GM19328 (cell line): ENCODE data around the gene ZFHX2.

Experiments used
- ATAC-seq: cut with Tn5 transposase; IDR thresholded peaks from one replicate; pipeline ENCODE4 v1.9.1; 2021; ENCODE audit warnings: mild to moderate bottlenecking, moderate library complexity; ENCODE audit not compliant: unreplicated experiment

Gene ZFHX2

GRCh38 chr14:23561873-23562821 lies 10.6 kb upstream of the ZFHX2 start:
- no peak for ATAC-seq

- ATAC-seq = no peak
Measured at GRCh38 chr14:23561259-23561658, 9.7 kb upstream of the ZFHX2 start.

- ATAC-seq = no peak
Measured at GRCh38 chr14:23559926-23560520, 8.5 kb upstream of the ZFHX2 start.

DNA sequence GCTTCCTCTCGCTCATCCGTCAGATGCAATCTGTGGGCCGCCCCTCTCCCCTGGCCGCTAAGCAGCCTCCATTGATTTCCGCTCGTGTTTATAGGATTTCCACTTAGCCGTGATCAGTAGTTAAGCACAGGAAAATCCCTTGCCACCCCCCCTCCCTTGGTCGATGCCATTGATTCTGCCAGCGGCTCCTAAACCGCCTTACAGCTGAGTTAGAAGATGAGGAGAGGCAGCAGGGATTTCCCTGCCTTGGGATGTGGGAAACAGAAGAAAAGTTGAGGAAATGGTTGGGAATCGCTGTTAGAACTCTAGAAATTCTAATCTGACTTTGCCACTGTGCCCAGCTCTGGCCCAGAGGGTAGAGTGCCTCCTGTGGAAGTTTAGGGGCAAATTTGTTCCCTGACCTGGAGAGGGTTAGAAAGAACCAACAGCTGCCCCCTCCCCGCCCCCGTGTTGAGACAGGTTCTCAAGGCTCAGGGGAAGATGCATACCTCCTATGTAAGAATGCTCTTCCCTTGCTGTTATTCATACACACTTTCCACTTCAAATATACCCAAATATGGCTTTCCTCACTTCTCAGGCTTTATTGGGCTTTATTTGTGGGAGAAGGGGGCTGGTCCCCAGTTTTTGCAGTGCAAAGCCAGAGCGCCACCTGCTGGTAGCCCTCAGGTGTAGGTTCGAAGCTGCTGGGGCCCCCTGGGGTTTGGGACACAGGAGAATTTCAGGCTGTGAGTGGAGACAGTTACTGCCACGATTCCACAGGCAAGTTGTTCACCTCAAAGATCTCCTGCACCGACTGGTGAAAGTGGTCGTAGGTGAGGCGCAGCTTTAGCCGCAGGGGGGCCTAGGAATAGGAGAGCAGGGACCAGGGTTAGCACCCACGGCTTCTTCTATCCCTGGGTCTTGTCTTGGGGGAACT lies 7.7 kb upstream of the ZFHX2 start:
- no peak for ATAC-seq

DNA sequence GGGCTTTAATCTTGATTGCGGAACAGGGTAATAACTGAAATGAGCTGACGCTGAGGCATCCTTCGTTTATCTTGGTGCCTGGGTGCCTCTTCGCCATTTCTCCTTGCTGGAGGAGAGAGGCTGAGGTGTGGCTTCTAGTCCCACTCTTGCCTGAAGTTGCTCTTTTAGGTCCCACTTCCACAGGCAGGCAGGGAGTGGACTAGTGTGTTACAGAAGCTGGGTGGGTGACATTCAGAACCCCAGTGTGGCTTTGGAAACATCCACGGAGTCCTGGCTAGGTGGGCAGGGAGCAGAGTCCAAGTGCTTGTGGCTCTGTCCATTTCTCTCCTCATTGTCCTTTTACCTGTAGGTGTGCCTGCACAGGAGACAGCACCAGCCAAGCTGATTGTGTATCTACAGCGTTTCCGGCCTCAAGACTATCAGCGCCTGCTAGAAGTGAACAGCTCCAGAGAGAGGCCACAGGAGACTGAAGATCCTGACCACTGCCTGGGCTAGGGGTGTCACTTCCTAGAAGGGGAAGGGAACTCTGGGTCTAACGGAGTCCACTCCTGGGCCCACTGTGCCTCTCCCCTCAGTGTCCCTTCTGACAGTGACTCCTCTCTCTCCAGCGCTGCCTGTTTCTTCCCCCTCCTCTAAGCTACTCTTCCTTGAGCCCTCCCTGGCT lies 6.9 kb upstream of the ZFHX2 start:
- ATAC-seq = no peak

GRCh38 chr14:23557946-23558345 lies 6.4 kb upstream of the ZFHX2 start:
- no peak for ATAC-seq

- ATAC-seq = no peak
Measured at GRCh38 chr14:23557521-23557920, 6.0 kb upstream of the ZFHX2 start.

DNA sequence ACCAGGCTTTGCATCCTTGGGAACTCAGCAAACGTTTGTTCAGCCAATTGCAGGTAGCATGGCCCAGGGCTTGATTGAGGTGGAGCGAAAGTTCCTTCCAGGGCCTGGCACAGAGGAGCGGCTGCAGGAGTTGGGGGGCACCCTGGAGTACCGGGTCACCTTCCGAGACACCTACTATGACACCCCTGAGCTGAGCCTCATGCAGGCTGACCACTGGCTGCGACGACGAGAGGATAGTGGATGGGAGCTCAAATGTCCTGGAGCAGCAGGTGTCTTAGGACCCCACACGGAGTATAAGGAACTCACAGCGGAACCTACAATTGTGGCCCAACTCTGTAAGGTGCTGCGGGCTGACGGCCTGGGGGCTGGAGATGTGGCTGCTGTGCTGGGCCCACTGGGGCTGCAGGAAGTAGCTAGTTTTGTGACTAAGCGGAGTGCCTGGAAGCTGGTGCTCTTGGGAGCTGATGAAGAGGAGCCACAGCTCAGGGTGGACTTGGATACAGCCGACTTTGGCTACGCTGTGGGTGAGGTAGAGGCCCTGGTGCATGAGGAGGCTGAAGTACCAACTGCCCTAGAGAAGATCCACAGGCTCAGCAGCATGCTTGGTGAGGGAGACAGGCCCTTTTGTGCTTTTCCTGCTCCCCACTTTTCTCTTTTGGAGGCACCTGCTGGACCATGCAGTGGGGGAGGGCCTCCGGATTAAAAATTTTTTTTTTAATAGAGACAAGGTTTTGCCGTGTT lies 5.3 kb upstream of the ZFHX2 start:
- ATAC-seq = no peak

GRCh38 chr14:23555882-23556699 lies 4.5 kb upstream of the ZFHX2 start, which contains the start of gene THTPA:
Gene THTPA (plus strand): TSS chr14:23556271. CDS start chr14:23556758, 487 bp downstream.
- peak; percentile 86 for ATAC-seq

GRCh38 chr14:23555533-23555881 lies 3.9 kb upstream of the ZFHX2 start:
- ATAC-seq = peak; percentile 1

DNA sequence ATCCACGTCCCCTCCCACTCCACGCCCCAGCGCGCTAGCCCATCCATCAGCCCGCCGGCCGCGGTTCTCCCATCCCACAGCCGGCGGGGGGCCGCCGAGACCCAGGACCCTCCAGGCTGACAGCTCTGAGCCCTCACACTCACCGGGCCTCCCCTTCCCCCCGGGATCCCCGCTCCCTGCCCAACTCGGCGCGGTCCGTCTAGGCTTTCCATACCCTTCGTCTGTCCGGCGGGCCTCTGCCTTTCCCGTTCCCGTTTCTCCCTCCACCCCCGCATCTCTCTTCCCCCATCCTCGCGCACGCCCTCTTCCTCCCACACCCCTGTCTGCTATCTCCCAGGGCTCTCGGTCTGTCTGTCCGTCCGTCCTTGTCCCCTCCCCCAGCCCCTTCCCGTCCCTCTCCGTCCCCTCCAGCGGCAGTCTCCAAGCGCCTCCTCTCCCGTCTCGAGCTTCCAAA lies 726 bp downstream of the ZFHX2 start:
- no peak for ATAC-seq

GRCh38 chr14:23550131-23550811 lies 1.3 kb downstream of the ZFHX2 start:
- ATAC-seq = no peak

- ATAC-seq = no peak
Measured at GRCh38 chr14:23548351-23549318, 2.9 kb downstream of the ZFHX2 start.

DNA sequence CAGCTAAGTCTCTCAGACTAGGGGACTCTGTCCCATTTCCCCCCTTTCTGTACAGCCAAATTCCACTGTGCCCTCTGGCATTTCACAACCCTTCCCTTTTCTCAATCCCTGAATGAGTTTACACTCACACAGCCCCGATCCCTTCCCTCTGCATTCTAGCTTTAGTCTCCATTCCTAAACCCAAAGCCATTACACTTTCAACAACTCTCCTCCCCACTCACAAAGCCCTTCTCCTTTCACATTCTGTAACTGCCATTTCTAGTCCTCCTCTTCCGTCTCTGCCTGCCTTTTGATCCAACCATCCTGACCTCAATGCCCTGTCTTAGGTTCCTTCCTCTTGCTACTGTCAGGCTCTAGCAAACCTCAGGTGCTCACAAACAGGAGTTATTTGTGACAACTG lies 3.6 kb downstream of the ZFHX2 start:
- no peak for ATAC-seq

- no peak for ATAC-seq
Measured at GRCh38 chr14:23546450-23547035, 5.0 kb downstream of the ZFHX2 start.

GRCh38 chr14:23545740-23546365 lies 5.7 kb downstream of the ZFHX2 start:
- ATAC-seq = no peak
